T1000 (cell line): ENCODE measurements around the gene KDM5B.

Experiments used
- DNase-seq: peaks from one replicate; lab custom pipeline; 2025; ENCODE audit warnings: mixed read lengths; lab: John Stamatoyannopoulos, UW

The KDM5B gene

GRCh38 chr1:202685641-202686040 lies 122.6 kb downstream of the KDM5B start:
- DNase-seq: no peak

DNA sequence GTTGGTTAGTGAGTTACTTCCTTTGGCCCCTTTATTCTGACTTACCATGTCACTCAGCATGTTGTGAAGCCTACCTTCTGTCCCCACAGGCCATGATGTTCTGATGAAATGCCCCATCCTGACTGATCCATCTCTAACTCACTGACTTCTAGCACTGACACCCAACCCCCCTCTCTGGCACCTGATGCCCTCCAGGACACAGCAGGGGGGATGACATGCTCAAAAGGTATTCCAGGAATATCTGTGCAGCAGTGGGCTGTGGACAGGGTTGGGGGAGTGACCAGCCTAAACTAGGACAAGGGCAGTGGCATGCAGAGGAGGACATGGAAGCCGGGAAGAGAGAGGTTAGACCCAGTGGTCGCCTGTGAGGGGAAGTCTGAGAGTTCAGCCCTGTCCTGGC lies 123.5 kb downstream of the KDM5B start:
- DNase-seq: no peak

- no peak for DNase-seq
These were observed 125.2 kb downstream of the KDM5B start for GRCh38 chr1:202683029-202683428.

DNA sequence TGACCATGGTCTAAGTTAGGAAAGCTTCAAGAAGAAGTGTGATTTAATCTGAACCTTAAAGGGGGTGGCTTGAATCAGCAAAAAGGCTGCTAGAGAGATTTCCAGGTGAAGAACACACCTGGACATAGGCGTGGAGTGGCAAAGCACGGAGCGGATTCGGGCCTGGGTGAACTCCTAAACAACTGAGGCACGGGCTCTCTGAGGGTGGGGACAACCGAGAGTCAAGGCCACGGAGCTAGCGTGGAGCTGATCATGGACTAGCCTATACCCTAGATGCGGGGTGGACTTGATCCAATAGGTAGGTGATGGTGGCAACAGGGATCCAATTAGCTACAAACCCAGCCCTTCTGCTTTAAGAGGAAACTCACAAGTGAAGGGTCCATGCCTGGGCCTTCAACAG lies 125.7 kb downstream of the KDM5B start:
- DNase-seq: no peak

DNA sequence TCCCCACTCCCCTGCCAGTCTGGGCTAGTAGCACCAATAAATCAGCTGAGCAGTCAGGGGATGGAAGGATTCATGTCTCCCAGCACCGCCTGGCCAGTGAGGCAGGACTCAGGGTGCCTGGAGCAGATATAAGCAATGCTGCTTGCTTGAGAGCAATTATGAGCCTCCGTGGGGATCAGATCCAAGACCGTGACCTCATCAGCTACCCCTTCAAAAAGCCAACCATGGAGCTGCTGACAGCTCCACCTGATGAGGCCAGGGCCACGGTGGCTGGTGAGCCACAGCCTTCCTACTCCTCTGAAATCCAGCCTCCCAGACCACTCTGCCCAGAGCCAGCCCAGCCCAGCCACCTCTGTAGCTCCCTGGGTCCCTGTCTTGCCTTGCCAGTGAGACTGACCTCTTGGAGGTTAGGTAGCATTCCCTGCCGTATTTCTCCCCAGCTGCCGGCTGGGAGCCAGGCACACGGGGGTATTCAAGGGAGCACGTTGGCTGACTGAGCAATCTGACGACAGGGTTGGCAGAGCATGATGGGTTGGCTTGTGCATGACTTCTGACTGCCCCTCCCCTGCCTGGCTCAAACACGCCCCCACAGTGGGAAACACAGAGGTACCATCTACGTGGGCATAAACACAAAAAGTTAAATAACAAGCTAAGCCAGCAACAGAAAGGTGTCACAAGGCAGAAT lies 126.3 kb downstream of the KDM5B start:
- DNase-seq: no peak

GRCh38 chr1:202680586-202681352 lies 127.5 kb downstream of the KDM5B start:
- DNase-seq: no peak

- DNase-seq: no peak
These were observed 128.6 kb downstream of the KDM5B start for GRCh38 chr1:202679406-202680177.

- no peak for DNase-seq
These were observed 130.8 kb downstream of the KDM5B start for GRCh38 chr1:202677433-202677832.
